ENCODE results near the gene SPATS1. TPM values are rescaled to one million over a fixed set of nuclear protein-coding genes. Genes with fewer than 3 reads are reported as not detected.
A peak's percentile ranks its signal among the peaks of the same experiment; 100 is the strongest.

The SPATS1 gene
- total RNA-seq, 1 donor from 2014 or later: not detected

DNA sequence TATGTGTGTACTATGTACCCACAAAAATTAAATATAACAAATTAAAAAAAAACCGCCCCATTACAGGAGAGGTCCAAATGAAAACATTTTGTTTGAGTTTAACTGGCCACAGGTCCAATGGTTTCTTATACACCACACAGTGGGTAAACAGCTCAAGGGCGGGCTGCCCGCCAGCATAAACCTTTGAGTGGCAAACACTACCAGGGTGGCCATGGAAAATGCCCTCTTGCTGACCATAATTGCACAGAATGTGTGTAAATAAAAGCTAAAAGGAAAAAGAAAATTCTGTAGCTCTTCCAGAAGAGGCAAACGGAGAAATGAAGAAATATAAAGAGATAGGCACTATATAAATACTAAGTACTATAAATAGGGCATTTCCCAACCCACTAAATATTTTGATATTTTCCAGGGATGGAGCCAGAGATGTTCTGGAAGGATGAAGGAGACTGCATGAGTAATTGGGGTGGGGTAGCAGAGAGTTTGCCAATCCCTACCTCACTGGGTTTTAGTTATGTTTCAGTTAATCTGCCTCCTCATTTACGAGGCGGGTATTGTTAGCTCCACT lies 44.0 kb downstream of the SPATS1 start:
- DNase-seq (ENCODE audit: extremely low read depth, low read depth, low spot score): no peak

DNA sequence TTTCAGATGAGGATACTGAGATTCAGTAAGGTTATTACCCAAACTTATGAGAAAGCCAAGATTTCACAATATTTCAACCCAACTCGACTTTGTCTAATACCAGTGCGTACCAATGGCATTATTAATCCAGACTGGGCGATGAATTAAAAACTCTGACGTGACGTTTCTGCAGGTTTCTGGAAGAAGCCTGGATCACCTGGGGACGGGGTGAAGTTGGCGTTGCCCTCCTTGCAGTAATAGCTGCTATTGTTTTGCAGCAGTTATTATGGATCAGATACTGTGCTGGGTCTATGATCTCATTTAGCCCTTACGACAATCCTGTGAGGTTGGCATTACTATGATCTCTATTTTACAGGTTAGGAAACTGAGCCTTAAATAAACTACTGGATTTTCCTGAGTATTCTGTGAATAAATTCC lies 44.5 kb downstream of the SPATS1 start:
- DNase-seq (ENCODE audit: extremely low read depth, low read depth, low spot score): no peak

DNA sequence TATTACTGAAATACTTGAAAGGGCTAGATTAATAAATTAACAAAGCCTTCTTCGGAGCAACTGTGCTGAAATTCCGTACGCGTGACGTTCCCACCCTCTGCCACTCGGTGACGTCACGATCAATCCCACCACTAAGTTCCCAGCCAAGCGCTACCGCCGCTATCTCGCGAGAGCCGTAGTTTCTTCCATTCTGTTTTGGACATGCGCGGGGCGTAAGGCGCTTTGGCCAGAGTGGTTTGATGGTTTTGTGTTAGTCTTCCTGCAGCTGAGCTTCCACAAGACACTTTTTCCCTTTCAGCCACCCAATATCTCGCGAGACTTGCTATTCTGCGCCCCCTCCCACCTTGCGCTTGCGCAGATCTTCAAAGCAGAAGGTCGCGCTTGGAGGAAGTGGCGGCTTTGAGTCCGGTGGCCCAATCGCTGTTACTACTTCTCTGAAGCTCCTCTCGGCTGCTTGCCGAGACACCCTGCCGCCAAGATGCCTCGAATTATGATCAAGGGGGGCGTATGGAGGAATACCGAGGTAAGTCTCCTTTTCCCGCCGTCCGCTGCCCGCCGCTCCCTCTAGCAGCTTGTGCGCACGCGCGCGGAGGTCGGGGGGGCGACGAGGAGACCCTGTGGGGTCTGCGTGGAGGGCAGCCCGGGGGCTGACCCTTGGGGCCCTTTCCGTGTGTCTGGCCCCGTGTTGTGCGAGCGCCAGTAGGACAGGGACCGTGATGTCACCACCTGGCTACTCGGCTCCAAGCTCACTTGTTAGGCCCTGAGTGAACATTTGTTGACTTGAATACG lies 45.1 kb downstream of the SPATS1 start, which contains the start of gene CDC5L:
TSS of gene CDC5L (plus strand) at position 361 of the 789 bp plus-strand sequence. CDS start at position 479, 118 bp downstream.
- DNase-seq (ENCODE audit: extremely low read depth, low read depth, low spot score): peak; percentile 97

DNA sequence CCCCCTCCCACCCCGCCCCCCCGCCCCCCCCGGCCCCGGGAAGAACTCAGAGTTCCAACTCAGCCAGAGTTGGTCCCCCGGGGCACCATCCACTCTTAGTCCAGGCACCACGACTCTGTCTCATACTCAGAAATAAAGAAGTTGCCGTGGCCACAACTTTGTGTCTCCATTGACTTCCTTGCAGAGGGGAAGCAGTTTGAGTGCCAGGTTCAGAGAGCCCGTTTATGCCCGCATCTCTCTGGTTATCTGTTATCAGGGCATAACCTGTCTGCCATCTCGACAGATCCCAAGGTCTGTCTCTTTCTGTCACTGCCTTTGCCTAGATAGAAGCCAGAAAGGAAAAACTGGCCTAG lies 45.7 kb downstream of the SPATS1 start:
- DNase-seq (ENCODE audit: extremely low read depth, low read depth, low spot score): no peak

DNA sequence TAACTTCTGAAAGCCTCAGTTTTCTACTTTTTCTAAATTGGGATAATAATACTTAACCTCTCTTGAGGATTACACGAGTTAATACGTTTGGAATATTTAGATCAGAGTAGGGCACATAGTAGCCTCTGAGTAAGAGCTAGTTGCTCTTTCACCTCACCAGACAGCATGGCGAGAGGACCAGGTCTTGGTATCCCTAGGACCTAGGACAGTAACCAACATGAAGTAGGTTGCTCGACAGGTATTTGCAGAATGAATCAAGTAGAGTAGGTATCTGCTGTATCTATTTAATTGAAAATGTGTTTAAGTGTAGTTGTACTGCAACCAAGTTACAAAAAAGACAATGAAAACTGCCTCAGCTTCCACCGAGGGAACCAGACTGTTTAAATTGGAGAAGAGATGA lies 46.4 kb downstream of the SPATS1 start:
- no peak for DNase-seq (ENCODE audit: extremely low read depth, low read depth, low spot score)

DNA sequence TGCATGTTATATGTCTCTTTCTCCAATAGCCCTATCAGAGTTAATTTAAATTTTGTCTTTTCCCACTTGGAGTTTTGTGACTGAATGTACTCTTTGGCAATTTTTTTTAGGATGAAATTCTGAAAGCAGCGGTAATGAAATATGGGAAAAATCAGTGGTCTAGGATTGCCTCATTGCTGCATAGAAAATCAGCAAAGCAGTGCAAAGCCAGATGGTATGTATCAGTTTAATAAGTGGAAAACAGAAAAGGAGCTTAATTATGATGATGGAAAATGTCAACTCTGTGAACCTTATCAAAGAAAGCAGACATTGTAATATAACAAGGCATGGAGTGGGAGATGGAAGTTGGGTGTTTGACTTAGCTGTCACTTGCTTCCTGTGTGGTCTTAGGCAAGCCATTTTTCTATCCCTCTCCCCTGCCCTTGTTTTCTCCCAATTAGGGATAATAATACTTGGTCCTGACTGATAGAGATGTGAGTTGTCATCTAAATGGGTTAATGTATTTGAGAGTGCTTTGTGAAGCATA lies 47.8 kb downstream of the SPATS1 start:
- DNase-seq (ENCODE audit: extremely low read depth, low read depth, low spot score): no peak

Other genes starting within 250 kb of the SPATS1 start
- 66.2 and 78.2 TPM in 2 replicates for gene MRPL14, start 215.2 kb upstream of the SPATS1 start, total RNA-seq
- gene TMEM63B, start 215.1 kb upstream of the SPATS1 start, total RNA-seq: 70.1 and 80.8 TPM in 2 replicates
- gene CAPN11, start 183.8 kb upstream of the SPATS1 start, total RNA-seq: 3.2 and 4.1 TPM in 2 replicates
- 2.2 TPM in 1 of 2 replicates, not detected in the other for gene MYMX, start 125.7 kb upstream of the SPATS1 start, total RNA-seq
- gene SLC29A1, start 119.1 kb upstream of the SPATS1 start, total RNA-seq: 185 and 208 TPM in 2 replicates
- 1,001 and 1,125 TPM in 2 replicates for gene HSP90AB1, start 95.5 kb upstream of the SPATS1 start, total RNA-seq
- gene SLC35B2, start 85.1 kb upstream of the SPATS1 start, total RNA-seq: 51.2 and 56.6 TPM in 2 replicates
- gene NFKBIE, start 77.1 kb upstream of the SPATS1 start, total RNA-seq: 30.5 and 56.9 TPM in 2 replicates
- not detected in 2 replicates for gene TMEM151B, start 72.2 kb upstream of the SPATS1 start, total RNA-seq
- gene AARS2, start 29.3 kb upstream of the SPATS1 start, total RNA-seq: 12.4 and 12.6 TPM in 2 replicates
- gene CDC5L, start 45.1 kb downstream of the SPATS1 start, total RNA-seq: 15.5 and 18.7 TPM in 2 replicates

Measured in glomerular endothelial cell (primary cell).